Measurements from ENCODE around the gene PFN1. TPM values are rescaled to one million over a fixed set of nuclear protein-coding genes. Genes with fewer than 3 reads are reported as not detected.

PFN1 gene
- total and polyA plus RNA-seq, 8 donors = 63.6 to 195 (median 138) TPM

- Histone ChIP-seq H3K27ac (no peak overlapping the region), H3K9me3 (no peaks in the 10 kb centered on the region), H3K4me3 (peak overlapping the region in 1 of 4 donors; percentile 97), H3K36me3 (peaks cover 0 to 12% (median 7%) of the 10 kb centered on the region in 3 donors), H3K27me3 (no peaks in the 10 kb centered on the region), H3K4me1 (peaks cover 5 to 23% (median 15%) of the 10 kb centered on the region in 3 donors)
- no peak for FAIRE-seq
- intact Hi-C loops (cut with DNase I) = loop anchor here in 1 of 3 donors (10.0 kb wide), 1 partner anchor 47 kb away; the partner anchor contains the start of gene CAMTA2
- peak in 2 of 6 donors; percentile 26 to 62 for DNase-seq
- WGBS, 2 donors = 83 to 86% methylated on average over 10 to 11 of the region's 11 CpGs
- ATAC-seq = no peak
- TF ChIP-seq, protein P1, sequence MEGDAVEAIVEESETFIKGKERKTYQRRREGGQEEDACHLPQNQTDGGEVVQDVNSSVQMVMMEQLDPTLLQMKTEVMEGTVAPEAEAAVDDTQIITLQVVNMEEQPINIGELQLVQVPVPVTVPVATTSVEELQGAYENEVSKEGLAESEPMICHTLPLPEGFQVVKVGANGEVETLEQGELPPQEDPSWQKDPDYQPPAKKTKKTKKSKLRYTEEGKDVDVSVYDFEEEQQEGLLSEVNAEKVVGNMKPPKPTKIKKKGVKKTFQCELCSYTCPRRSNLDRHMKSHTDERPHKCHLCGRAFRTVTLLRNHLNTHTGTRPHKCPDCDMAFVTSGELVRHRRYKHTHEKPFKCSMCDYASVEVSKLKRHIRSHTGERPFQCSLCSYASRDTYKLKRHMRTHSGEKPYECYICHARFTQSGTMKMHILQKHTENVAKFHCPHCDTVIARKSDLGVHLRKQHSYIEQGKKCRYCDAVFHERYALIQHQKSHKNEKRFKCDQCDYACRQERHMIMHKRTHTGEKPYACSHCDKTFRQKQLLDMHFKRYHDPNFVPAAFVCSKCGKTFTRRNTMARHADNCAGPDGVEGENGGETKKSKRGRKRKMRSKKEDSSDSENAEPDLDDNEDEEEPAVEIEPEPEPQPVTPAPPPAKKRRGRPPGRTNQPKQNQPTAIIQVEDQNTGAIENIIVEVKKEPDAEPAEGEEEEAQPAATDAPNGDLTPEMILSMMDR (IDR thresholded peaks at IDR 0.05) = no peak
These were observed 10.2 kb downstream of the PFN1 start for GRCh38 chr17:4938069-4938491.

DNA sequence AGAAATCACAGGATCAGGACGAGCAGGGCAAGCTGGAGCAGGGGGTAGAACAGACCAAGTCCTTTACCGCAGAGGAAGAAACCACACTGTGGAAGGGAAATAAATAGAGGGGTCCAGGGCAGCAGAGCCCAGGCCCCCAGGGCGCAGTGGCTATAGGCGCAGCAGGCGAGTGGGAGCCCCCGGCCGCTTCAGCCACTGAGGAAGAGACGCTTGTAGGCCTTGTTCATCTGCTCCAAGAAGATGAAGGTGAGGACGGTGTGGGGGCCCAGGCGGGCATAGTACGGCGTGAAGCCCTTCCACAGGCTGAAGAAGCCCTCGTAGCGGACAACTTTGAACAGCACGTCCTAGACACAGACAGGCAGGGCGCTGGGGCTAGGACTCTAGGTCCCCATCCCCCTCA is 10.8 kb downstream of the PFN1 start:
- no peak for FAIRE-seq
- DNase-seq = peak in 1 of 6 donors; percentile 9
- H3K4me3 ChIP-seq = no peak overlapping the region
- ATAC-seq = no peak
- TF ChIP-seq, protein P1 (IDR thresholded peaks at IDR 0.05) = no peak
- H3K36me3 ChIP-seq = peaks cover 0 to 7% (median 7%) of the 10 kb centered on the region in 3 donors
- WGBS, 2 donors = 94 to 95% methylated on average over 16 of the region's 16 CpGs
- no peaks in the 10 kb centered on the region for H3K27me3 ChIP-seq
- H3K4me1 ChIP-seq = peaks cover 5 to 23% (median 15%) of the 10 kb centered on the region in 3 donors
- H3K27ac ChIP-seq = no peak overlapping the region
- intact Hi-C loops (cut with DNase I) = loop anchor here in 1 of 3 donors (10.0 kb wide), 1 partner anchor 47 kb away; the partner anchor contains the start of gene CAMTA2
- no peaks in the 10 kb centered on the region for H3K9me3 ChIP-seq

DNA sequence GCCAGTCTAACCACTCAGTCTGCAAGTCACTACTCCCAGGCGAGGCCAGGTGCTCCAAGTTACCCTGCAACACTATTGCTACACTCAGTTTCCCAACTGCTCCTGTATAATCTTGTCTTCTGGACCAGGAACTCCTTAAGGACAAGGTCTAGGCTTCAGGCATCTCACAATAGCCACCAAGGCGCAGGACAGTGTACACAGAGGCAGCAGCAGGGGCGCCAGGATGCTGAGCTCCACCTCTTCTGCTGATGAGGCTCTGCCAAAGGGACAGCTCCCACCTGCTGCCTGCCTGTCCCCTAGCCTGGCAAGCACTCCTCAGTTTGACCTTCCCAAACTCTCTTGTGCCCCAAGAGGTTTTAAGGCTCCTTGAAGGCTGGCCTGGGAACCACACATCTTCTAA is 11.9 kb downstream of the PFN1 start:
- intact Hi-C loops (cut with DNase I) = loop anchor here in 1 of 3 donors (10.0 kb wide), 1 partner anchor 48 kb away; the partner anchor contains the start of gene CAMTA2
- Histone ChIP-seq H3K36me3 (peaks cover 0 to 7% (median 6%) of the 10 kb centered on the region in 3 donors), H3K27me3 (no peaks in the 10 kb centered on the region), H3K27ac (no peak overlapping the region), H3K4me1 (peaks cover 4 to 17% (median 11%) of the 10 kb centered on the region in 3 donors), H3K9me3 (no peaks in the 10 kb centered on the region), H3K4me3 (no peak overlapping the region)
- FAIRE-seq (no peak), ATAC-seq (no peak), DNase-seq (peak in 1 of 6 donors; percentile 38)
- TF ChIP-seq, protein P1 (IDR thresholded peaks at IDR 0.05) = no peak
- 86 to 89% methylated on average over 3 of the region's 3 CpGs for WGBS, 2 donors

- no peaks in the 10 kb centered on the region for H3K9me3 ChIP-seq
- TF ChIP-seq, protein P1 (IDR thresholded peaks at IDR 0.05) = no peak
- peaks cover 0 to 12% (median 7%) of the 10 kb centered on the region in 3 donors for H3K4me1 ChIP-seq
- ATAC-seq (no peak), FAIRE-seq (no peak), DNase-seq (peak in 1 of 6 donors; percentile 15)
- no peaks in the 10 kb centered on the region for H3K27me3 ChIP-seq
- H3K4me3 ChIP-seq = no peak overlapping the region
- H3K27ac ChIP-seq = no peak overlapping the region
- intact Hi-C loops (cut with DNase I) = loop anchor here in 1 of 3 donors (10.0 kb wide), 1 partner anchor 49 kb away; the partner anchor contains the start of gene CAMTA2
- peaks cover 0 to 7% (median 6%) of the 10 kb centered on the region in 3 donors for H3K36me3 ChIP-seq
These were observed 12.7 kb downstream of the PFN1 start for GRCh38 chr17:4935650-4936049.

Data from pancreas (tissue), 10 donors.